Measurements from ENCODE around the gene EIF1AX.
A peak's percentile ranks its signal among the peaks of the same experiment; 100 is the strongest.
"Not testable (repeated sequence)": the region's sequence is repeated elsewhere in the genome, so short reads cannot be mapped to it uniquely, and the experiment has no call there.

EIF1AX gene

GRCh38 chrX:20126833-20127232 lies 14.8 kb downstream of the EIF1AX start:
- DNase-seq, result not testable (repeated sequence)

GRCh38 chrX:20124964-20125363 lies 16.7 kb downstream of the EIF1AX start:
- DNase-seq, result no peak

DNA sequence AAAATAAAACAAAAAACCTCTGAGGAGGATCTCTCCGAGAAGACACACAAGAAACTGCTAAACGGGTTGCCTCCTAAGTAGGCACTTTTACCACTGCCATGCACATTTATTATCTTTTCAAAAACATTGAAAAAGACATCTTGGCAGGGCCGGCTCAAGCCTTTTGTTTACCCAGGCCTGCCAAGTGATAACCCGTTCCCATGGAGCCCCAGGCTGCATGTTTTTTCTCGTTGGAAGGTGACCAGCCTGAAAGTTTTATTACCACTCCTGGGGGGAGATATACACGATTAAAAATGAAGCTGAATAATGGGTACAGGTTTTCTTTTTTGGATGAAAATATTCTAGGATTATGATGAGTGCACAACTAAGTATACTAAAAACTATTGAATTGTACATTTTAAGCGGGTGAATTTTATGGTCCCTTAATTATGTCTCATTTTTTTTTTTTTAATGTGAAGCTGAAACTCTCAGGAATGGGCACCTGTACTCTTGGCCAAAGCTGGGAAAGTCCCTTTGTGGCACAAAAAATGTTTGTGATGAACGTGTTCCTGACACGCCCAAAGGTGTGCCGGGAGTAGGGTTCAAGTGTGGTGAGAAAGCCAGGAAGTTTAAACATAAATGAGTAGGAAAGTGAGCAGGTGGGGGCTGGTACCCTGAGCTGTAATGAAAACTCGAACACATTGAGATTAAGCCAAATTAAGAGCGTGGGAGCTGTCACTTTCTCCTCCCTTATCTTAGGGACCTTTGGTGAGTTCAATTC lies 23.4 kb downstream of the EIF1AX start:
- DNase-seq, result peak; percentile 11

- no peak for DNase-seq
These were observed 24.9 kb downstream of the EIF1AX start, which contains the start of gene MAP7D2 for GRCh38 chrX:20116577-20117240. TSS of gene MAP7D2 (minus strand) at chrX:20116907. CDS start at chrX:20116879, 28 bp downstream.

DNA sequence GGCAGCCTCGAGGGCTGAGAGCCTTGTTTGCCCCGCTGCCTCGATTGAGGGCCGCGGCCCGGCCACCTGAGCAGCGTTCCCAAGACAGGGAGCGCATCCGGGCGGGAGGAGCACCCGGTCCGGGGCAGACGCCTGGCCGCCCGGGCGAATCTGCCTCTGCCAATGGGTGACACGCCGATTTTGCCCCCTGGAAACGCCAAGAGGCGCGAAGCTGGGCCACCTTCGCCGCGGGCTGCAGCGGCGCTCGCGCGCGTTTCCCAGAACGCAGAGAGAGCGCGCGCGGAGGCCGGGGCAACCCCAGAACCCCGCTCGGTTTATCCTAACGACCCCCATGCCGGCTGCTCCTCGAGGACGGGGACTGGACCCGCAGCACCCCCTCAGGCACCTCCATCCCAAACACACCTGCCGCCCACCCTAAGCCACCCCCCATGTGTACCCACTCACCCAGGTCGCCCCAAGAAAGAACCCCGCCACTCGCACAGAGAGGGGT lies 25.5 kb downstream of the EIF1AX start:
- DNase-seq, result no peak

DNA sequence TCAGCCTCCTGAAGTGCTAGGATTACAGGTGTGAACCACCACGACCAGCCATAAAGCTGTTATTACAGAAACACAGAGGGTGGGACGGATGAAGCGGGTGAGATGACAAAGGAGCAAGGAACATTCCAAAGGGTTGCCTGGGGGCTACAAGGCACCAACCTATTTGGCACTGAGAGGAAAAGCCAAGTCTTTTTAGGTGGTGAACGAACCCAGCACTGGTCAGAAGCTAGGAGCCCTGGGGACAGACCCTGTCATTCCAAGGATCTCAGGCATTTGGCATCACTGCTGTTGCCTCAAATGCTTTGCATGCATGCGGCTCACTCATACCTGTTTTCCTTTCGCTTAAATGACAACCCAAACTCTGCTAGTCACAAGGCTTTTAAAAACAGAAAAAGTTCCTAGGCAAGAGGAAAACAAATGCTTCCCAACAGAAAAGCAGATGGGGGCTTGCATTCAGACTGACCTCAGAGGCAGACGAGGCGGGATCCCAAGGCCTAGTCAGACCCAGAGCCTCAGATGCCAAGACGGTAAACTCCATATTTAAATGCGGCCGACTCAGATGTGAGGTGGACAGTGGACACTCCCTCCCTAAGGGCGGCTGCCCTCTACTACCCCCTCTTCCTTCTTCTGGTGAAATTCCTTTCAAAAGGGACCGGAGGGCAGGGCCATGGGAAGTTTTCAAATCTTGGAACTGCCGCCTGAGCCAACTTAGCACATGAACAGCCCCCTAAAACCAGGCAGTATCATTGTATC lies 29.4 kb downstream of the EIF1AX start:
- no peak for DNase-seq

DNA sequence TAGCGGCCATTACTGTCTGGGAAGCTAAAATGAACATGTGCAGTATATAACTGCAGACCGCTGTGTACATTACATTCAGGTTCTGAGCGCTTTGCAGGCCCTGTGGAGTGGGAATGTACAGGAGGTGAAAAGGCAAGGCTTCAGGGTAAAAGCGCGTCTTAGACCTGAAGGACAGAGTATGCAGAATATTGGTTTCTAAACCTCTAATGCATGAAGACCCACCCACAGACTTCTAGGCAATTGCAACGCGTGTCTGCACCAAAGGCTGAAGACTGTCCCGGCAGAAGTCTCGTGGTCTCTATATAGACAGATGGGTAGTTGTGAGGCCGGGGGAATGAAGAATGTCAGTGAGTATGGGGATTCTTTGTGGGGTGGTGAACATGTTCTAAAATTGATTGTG lies 30.4 kb downstream of the EIF1AX start:
- no peak for DNase-seq

DNA sequence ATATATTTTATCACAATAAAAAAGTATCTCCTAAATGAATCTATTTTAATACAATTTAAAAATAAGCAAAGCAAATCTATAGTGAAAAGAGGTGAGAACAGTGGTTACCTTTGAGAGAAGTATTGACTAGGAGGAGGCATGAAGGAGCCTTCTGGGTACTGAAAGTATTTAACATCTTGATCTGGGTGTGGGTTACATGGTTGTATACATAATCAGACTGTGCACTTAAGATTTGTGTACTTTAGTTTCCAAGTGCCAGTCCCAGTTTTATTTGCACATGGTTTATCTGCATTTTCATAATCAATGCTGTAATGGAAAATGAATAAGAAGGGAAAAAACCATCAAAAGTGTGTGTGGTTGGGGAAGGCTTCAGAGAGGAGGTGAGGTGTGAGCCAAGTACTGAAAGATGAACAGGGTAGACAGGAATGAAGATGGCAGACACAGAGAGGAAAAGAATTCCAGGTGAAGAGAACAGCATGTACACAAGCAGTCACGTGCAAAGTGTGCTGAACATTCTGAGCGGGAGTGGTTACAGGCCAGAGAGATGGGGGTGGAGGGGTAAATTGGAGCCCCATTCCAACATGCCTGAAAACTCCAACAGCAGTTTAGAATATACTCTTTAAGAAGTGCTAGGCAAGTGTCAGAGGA lies 39.6 kb downstream of the EIF1AX start:
- no peak for DNase-seq

DNA sequence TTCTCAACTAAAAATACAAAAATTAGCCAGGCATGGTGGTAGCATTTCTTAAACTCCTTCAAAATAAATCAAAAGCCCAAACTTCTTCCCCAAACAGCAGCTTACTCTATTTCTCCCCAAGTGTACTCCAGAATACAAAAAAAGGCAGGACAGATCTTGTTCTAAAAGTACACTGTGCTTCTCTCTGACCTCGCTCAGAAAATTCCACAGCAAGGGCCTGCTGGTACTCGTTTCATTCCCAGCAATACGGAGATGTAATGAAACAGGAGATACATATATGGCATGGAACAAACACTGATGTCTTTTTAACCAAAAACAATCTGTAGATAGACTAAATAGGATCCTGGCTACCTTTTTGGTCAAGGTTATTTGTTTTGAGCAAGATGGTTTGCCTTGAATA lies 50.1 kb downstream of the EIF1AX start:
- no peak for DNase-seq

DNA sequence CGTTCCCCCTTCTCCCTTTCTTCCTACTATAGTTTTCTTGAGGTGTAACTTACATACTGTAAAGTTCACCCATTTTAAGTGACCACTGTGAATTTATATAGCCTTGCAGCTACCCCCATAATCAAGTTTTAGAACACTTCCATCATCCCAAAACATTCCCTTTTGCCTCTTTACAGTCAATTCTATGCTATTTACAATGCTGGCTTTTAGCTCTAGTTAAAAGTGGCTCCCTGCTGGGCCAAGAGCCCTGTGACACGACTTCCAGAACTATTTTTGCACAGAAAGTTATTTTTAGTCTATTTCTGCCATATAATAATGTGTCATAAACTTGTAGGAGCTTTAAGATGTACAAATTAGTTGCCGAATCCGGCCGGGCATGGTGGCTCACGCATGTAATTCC lies 51.8 kb downstream of the EIF1AX start:
- DNase-seq, result no peak

GRCh38 chrX:20080277-20080676 lies 61.4 kb downstream of the EIF1AX start:
- DNase-seq, result no peak
